HepG2 (cell line): ENCODE measurements around the gene CCNDBP1. TPM values are rescaled to one million over a fixed set of nuclear protein-coding genes. Genes with fewer than 3 reads are reported as not detected.

Experiments
- E2F2 ChIP-seq: sonication (generic); formaldehyde crosslinking; IDR thresholded peaks from 2 replicates; pipeline ENCODE4 v1.4.0; 2020; ENCODE audit warnings: missing genetic modification reagents, borderline replicate concordance
- FOXP4 ChIP-seq: sonication (generic); formaldehyde crosslinking; IDR thresholded peaks from 2 replicates; pipeline ENCODE4 v1.4.0; 2020; ENCODE audit warnings: missing genetic modification reagents
- HNF1B ChIP-seq: sonication (generic); formaldehyde crosslinking; IDR thresholded peaks from 2 replicates; pipeline ENCODE4 v1.5.1; 2020; ENCODE audit warnings: mild to moderate bottlenecking, moderate library complexity, missing genetic modification reagents
- NFE2 ChIP-seq: sonication (generic); formaldehyde crosslinking; IDR thresholded peaks from 2 replicates; pipeline ENCODE4 v1.4.0; 2020; ENCODE audit warnings: missing genetic modification reagents
- NRL ChIP-seq: sonication (generic); formaldehyde crosslinking; IDR thresholded peaks from 2 replicates; pipeline ENCODE4 v1.5.0; 2020; ENCODE audit warnings: missing genetic modification reagents, mild to moderate bottlenecking, moderate library complexity, borderline replicate concordance
- SMAD1 ChIP-seq: sonication (generic); formaldehyde crosslinking; IDR thresholded peaks from 2 replicates; pipeline ENCODE4 v1.4.0; 2020; ENCODE audit warnings: missing genetic modification reagents, low read depth, mild to moderate bottlenecking, borderline replicate concordance
- SMC3 ChIP-seq: IDR thresholded peaks from 2 replicates; pipeline ENCODE4 v1.6.1; 2011; ENCODE audit warnings: low read length, improper control_type of control experiment
- TBX3 ChIP-seq: fragments of 450-650 bp; IDR thresholded peaks from 2 replicates; pipeline ENCODE4 v1.6.1; 2017; ENCODE audit warnings: antibody characterized with exemption, mild to moderate bottlenecking, inconsistent platforms, borderline replicate concordance
- TCF7L2 ChIP-seq: IDR thresholded peaks from 2 replicates; pipeline ENCODE4 v1.6.1; 2011; ENCODE audit warnings: mild to moderate bottlenecking, low read depth, low read length, moderate library complexity
- ZNF318 ChIP-seq: sonication (generic); formaldehyde crosslinking; IDR thresholded peaks from 2 replicates; pipeline ENCODE4 v1.4.0; 2020; ENCODE audit warnings: mild to moderate bottlenecking, missing genetic modification reagents
- ZNF468 ChIP-seq: sonication (generic); formaldehyde crosslinking; IDR thresholded peaks from 2 replicates; pipeline ENCODE4 v1.8.0; 2022; ENCODE audit warnings: mild to moderate bottlenecking, moderate library complexity, missing genetic modification reagents
- ZNF547 ChIP-seq: sonication (generic); formaldehyde crosslinking; IDR thresholded peaks from 2 replicates; pipeline ENCODE4 v1.5.1; 2020; ENCODE audit warnings: mild to moderate bottlenecking, missing genetic modification reagents
- ZNF772 ChIP-seq: sonication (generic); formaldehyde crosslinking; IDR thresholded peaks from 2 replicates; pipeline ENCODE4 v1.5.0; 2020; ENCODE audit warnings: mild to moderate bottlenecking, missing genetic modification reagents
- polyA plus RNA-seq, 8 experiments: library from polyadenylated mRNA; depleted of rRNA in 3 of 8; stranded (reverse) in 7 of 8; unstranded in 1 of 8; fragments of >200 nt; fragmentation: Illumina TruSeq in 4 of 8; extraction: Trizol in 4 of 8; gene quantifications; 2 replicates each; pipeline versions ENCODE4 v1.2.1 to v1.2.3, GENCODE V29; 2011 to 2016; ENCODE audit warnings: low read depth in 4 of 8, missing spikeins in 1 of 8, mixed read lengths in 1 of 8; ENCODE audit not compliant: insufficient read depth in 1 of 8
- total RNA-seq, 5 experiments: library from RNA; depleted of rRNA; stranded (reverse); fragments of >200 nt; fragmentation: Illumina TruSeq; extraction: Trizol; gene quantifications; 2 replicates each; pipeline ENCODE4 v1.2.3, GENCODE V29; 2016; ENCODE audit warnings: low read depth in 1 of 5

The CCNDBP1 gene
- total and polyA plus RNA-seq, 2 of the 13 experiments (the other 11 are each of a cell fraction or from before 2014, with no cell fraction given): 24.8 to 42.3 TPM

GRCh38 chr15:43204016-43204901 is 19.1 kb downstream of the CCNDBP1 start (continued):
- TF ChIP-seq ZNF318 (no peak), TBX3 (no peak), E2F2 (CRISPR knock-in tag) (no peak), SMAD1 (CRISPR knock-in tag) (no peak), ZNF468 (CRISPR knock-in tag) (no peak), NRL (CRISPR knock-in tag) (no peak), FOXP4 (CRISPR knock-in tag) (no peak), ZNF772 (no peak), TCF7L2 (no peak), ZNF547 (0 out of 2 replicates have a peak, but pooled peaks have one; percentile 30), HNF1B (0 out of 2 replicates have a peak, but pooled peaks have one; percentile 28), SMC3 (peak; percentile 64), NFE2 (no peak)
